Muscle layer of duodenum (tissue), 2 donors: ENCODE results near the gene FIBP.

Experiments used
- H3K27ac ChIP-seq: one replicate; pipeline ENCODE4 v1.7.0; 2013; ENCODE audit warnings: mild to moderate bottlenecking, low read length
- H3K27me3 ChIP-seq: one replicate; pipeline ENCODE4 v1.7.0; 2013; ENCODE audit warnings: low read depth, mild to moderate bottlenecking, control low read depth, low read length
- H3K36me3 ChIP-seq, 2 donors: one replicate each; pipeline ENCODE4 v1.7.0; 2013; ENCODE audit warnings: low read length in 2 of 2, control low read depth in 1 of 2, mild to moderate bottlenecking in 1 of 2; ENCODE audit not compliant: insufficient read depth in 2 of 2, control insufficient read depth in 1 of 2
- H3K4me1 ChIP-seq, 2 donors: one replicate each; pipeline ENCODE4 v1.7.0; 2013; ENCODE audit warnings: low read length in 2 of 2, mild to moderate bottlenecking in 2 of 2, control low read depth in 1 of 2, moderate library complexity in 1 of 2; ENCODE audit not compliant: insufficient read depth in 2 of 2, control insufficient read depth in 1 of 2
- H3K4me3 ChIP-seq, 2 donors: one replicate each; pipeline ENCODE4 v1.7.0; 2013; ENCODE audit warnings: low read length in 2 of 2, low read depth in 1 of 2, mild to moderate bottlenecking in 1 of 2
- H3K9me3 ChIP-seq, 2 donors: one replicate each; pipeline ENCODE4 v1.7.0; 2013; ENCODE audit warnings: low read length in 2 of 2, control low read depth in 1 of 2, mild to moderate bottlenecking in 1 of 2; ENCODE audit not compliant: control insufficient read depth in 1 of 2
- donor health status: healthy.

FIBP gene

DNA sequence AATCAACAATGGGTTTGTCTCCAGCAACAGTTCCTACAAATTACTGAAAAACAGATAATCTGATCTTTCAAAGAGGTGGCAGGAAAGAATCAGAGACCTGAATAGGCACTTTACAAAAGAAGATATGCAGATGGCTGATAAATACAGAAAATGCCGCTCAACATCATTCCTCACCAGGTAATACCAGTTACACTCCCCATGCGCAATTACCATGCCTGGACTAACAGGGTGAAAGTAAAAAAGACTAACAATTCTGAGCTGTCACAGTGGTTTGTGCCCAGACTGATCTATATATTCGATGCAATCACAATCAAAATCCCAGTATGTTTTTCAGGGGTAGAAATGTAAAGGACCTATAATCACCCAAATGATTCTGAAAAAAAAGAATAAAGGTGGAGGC lies 44.5 kb downstream of the FIBP start:
- Histone ChIP-seq H3K4me3 (no peak overlapping the region), H3K9me3 (no peaks in the 10 kb centered on the region), H3K27me3 (no peaks in the 10 kb centered on the region), H3K36me3 (no peaks in the 10 kb centered on the region), H3K27ac (no peak overlapping the region), H3K4me1 (no peaks in the 10 kb centered on the region)

DNA sequence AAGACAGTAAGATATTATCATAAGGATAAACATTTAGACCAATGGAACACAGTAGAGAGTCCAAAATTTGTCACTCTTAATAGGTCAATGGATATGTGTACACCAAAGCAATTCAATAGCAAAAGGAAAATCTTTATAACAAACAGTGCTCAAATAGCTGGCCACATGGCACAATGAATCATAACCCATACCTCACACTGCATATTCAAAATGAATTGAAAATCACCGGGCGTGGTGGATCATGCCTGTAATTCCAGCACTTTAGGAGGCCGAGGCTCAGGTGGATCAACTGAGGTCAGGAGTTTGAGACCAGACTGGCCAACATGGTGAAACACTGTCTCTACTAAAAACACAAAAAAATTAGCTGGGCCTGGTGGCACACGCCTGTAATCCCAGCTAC lies 46.1 kb downstream of the FIBP start:
- H3K4me3 ChIP-seq = no peak overlapping the region
- H3K9me3 ChIP-seq = no peaks in the 10 kb centered on the region
- H3K27me3 ChIP-seq = no peaks in the 10 kb centered on the region
- no peaks in the 10 kb centered on the region for H3K36me3 ChIP-seq
- no peaks in the 10 kb centered on the region for H3K4me1 ChIP-seq
- no peak overlapping the region for H3K27ac ChIP-seq

- Histone ChIP-seq H3K27ac (no peak overlapping the region), H3K9me3 (no peaks in the 10 kb centered on the region), H3K4me3 (peak overlapping the region; percentile 76 to 77), H3K36me3 (no peaks in the 10 kb centered on the region), H3K4me1 (peaks cover 9 to 10% of the 10 kb centered on the region in 2 donors), H3K27me3 (no peaks in the 10 kb centered on the region)
Observed at GRCh38 chr11:65834202-65834601, 54.1 kb downstream of the FIBP start.
